NCI-H82 treated with DMSO at 0.1 percent for 48 hours (cell line): ENCODE data around the gene NOL7.
A peak's percentile ranks its signal among the peaks of the same experiment; 100 is the strongest.

Experiments
- DNase-seq: peaks from one replicate; lab custom pipeline; 2025; ENCODE audit not compliant: unreplicated experiment; lab: John Stamatoyannopoulos, UW

The NOL7 gene

GRCh38 chr6:13649393-13649792 is 34.3 kb downstream of the NOL7 start:
- DNase-seq: no peak

- DNase-seq: no peak
Measured at GRCh38 chr6:13653296-13653695, 38.2 kb downstream of the NOL7 start.

GRCh38 chr6:13654496-13654895 is 39.4 kb downstream of the NOL7 start:
- no peak for DNase-seq

GRCh38 chr6:13655700-13656099 is 40.6 kb downstream of the NOL7 start:
- DNase-seq: no peak

GRCh38 chr6:13660273-13660672 is 45.1 kb downstream of the NOL7 start:
- DNase-seq: no peak

GRCh38 chr6:13660893-13661292 is 45.8 kb downstream of the NOL7 start:
- no peak for DNase-seq

GRCh38 chr6:13661647-13662046 is 46.5 kb downstream of the NOL7 start:
- peak; percentile 32 for DNase-seq

- DNase-seq: no peak
Measured at GRCh38 chr6:13662651-13663334, 47.7 kb downstream of the NOL7 start.

- DNase-seq: no peak
Measured at GRCh38 chr6:13663986-13664385, 48.9 kb downstream of the NOL7 start.

- no peak for DNase-seq
Measured at GRCh38 chr6:13664703-13665352, 49.7 kb downstream of the NOL7 start.

GRCh38 chr6:13666194-13667105 is 51.3 kb downstream of the NOL7 start:
- DNase-seq: no peak

- no peak for DNase-seq
Measured at GRCh38 chr6:13667655-13668054, 52.5 kb downstream of the NOL7 start.

GRCh38 chr6:13668291-13668928 is 53.3 kb downstream of the NOL7 start:
- DNase-seq: no peak

- DNase-seq: no peak
Measured at GRCh38 chr6:13669476-13669875, 54.3 kb downstream of the NOL7 start.
